B cell (primary cell): ENCODE measurements around the gene LRTM2. TPM values are rescaled to one million over a fixed set of nuclear protein-coding genes. Genes with fewer than 3 reads are reported as not detected.

Experiments
- ATAC-seq: fragments of 200-7000 bp; cut with Tn5 transposase; one replicate; pipeline ENCODE4 v1.10.0; 2021; ENCODE audit warnings: low read depth, mild to moderate bottlenecking, moderate number of reproducible peaks, moderate library complexity
- CTCF ChIA-PET: fragments of 350-600 bp; sonication (Branson Sonifier 250); formaldehyde crosslinking; loops from one replicate; lab custom pipeline; 2021; ENCODE audit warnings: antibody characterized with exemption, inconsistent platforms; lab: Charles Lee
- POLR2A ChIA-PET: fragments of 350-600 bp; sonication (Branson Sonifier 250); formaldehyde crosslinking; loops from one replicate; lab custom pipeline; 2021; ENCODE audit warnings: antibody characterized with exemption; lab: Charles Lee
- DNase-seq: peaks from one replicate; pipeline ENCODE4 v3.0.0; 2013
- H2AFZ ChIP-seq: 2 replicates; pipeline ENCODE4 v1.6.1; 2012; ENCODE audit warnings: mild to moderate bottlenecking, low read depth, low read length; ENCODE audit not compliant: insufficient read depth, poor library complexity, severe bottlenecking
- H3K27ac ChIP-seq, 2 donors: 1 replicate in 1 of 2; 2 replicates in 1 of 2; pipeline ENCODE4 v1.5.1; 2012 to 2013; ENCODE audit warnings: low read length in 2 of 2, mild to moderate bottlenecking in 2 of 2, moderate library complexity in 1 of 2
- H3K27me3 ChIP-seq, 4 experiments: fragments of 200-600 bp in 1 of 4; sonication (generic) in 1 of 4; replicated peaks in 1 of 4; 1 replicate in 2 of 4; 2 replicates in 2 of 4; pipeline versions ENCODE4 v1.6.1 to v1.7.0; 2013 to 2016; ENCODE audit warnings: low read length in 3 of 4, mild to moderate bottlenecking in 2 of 4, mixed read lengths in 1 of 4, moderate library complexity in 1 of 4; ENCODE audit not compliant: insufficient read depth in 4 of 4, control insufficient read depth in 3 of 4; ENCODE audit errors: control extremely low read depth in 1 of 4
- H3K36me3 ChIP-seq, 2 experiments: replicated peaks in 1 of 2; 1 replicate in 1 of 2; 2 replicates in 1 of 2; pipeline versions ENCODE4 v1.6.1 to v1.7.1; 2013; ENCODE audit warnings: low read length in 1 of 2; ENCODE audit not compliant: insufficient read depth in 2 of 2, control insufficient read depth in 1 of 2; ENCODE audit errors: control extremely low read depth in 1 of 2, extremely low read depth in 1 of 2
- H3K4me1 ChIP-seq, 2 donors: fragments of 200-600 bp in 1 of 2; sonication (generic) in 1 of 2; 1 replicate in 1 of 2; 2 replicates in 1 of 2; pipeline versions ENCODE4 v1.5.1 to v1.6.1; 2013 to 2017; ENCODE audit warnings: low read length in 2 of 2; ENCODE audit not compliant: control insufficient read depth in 2 of 2, insufficient read depth in 2 of 2
- H3K4me2 ChIP-seq: replicated peaks from 2 replicates; pipeline ENCODE3; 2012; ENCODE audit warnings: mild to moderate bottlenecking, low read depth, low read length; ENCODE audit not compliant: poor library complexity, severe bottlenecking
- H3K4me3 ChIP-seq, 5 experiments: fragments of 200-600 bp in 1 of 5; sonication (generic) in 1 of 5; 1 replicate in 3 of 5; 2 replicates in 2 of 5; pipeline versions ENCODE4 v1.5.1 to v1.7.0; 2011 to 2016; ENCODE audit warnings: low read length in 4 of 5, mild to moderate bottlenecking in 4 of 5, low read depth in 2 of 5, control low read depth in 1 of 5, moderate library complexity in 1 of 5; ENCODE audit not compliant: insufficient read depth in 1 of 5; ENCODE audit errors: control extremely low read depth in 1 of 5, extremely low read depth in 1 of 5
- H3K79me2 ChIP-seq: fragments of 200-600 bp; sonication (generic); one replicate; pipeline ENCODE4 v1.6.0; 2016; ENCODE audit warnings: low read length; ENCODE audit not compliant: control insufficient read depth, insufficient read depth
- H3K9ac ChIP-seq: fragments of 200-600 bp; sonication (generic); 2 replicates; pipeline ENCODE4 v1.6.1; 2017; ENCODE audit warnings: mild to moderate bottlenecking, low read length, moderate library complexity
- H3K9me3 ChIP-seq, 3 donors: one replicate each; pipeline versions ENCODE4 v1.6.1 to v1.7.1; 2013; ENCODE audit warnings: low read length in 2 of 3; ENCODE audit not compliant: control insufficient read depth in 2 of 3, insufficient read depth in 1 of 3; ENCODE audit errors: control extremely low read depth in 1 of 3
- H4K20me1 ChIP-seq: 2 replicates; pipeline ENCODE4 v1.6.0; 2012; ENCODE audit warnings: mild to moderate bottlenecking, low read length; ENCODE audit not compliant: insufficient read depth, control insufficient read depth, poor library complexity, severe bottlenecking
- H3K27ac Mint-ChIP-seq: one replicate; pipeline ENCODE4 v1.8.0; 2021; ENCODE audit warnings: mixed read lengths
- H3K27me3 Mint-ChIP-seq: one replicate; pipeline ENCODE4 v1.8.0; 2021; ENCODE audit warnings: mixed read lengths
- H3K4me1 Mint-ChIP-seq: one replicate; pipeline ENCODE4 v1.8.0; 2021; ENCODE audit warnings: mixed read lengths
- H3K4me3 Mint-ChIP-seq: one replicate; pipeline ENCODE4 v1.8.0; 2021; ENCODE audit warnings: mixed read lengths
- H3K9me3 Mint-ChIP-seq: one replicate; pipeline ENCODE4 v1.8.0; 2022; ENCODE audit warnings: mixed read lengths; ENCODE audit not compliant: insufficient read depth
- EZH2 ChIP-seq: IDR thresholded peaks from 2 replicates; pipeline ENCODE4 v1.6.1; 2012; ENCODE audit warnings: borderline replicate concordance, low read depth, mild to moderate bottlenecking, moderate library complexity, low read length; ENCODE audit not compliant: insufficient read depth, poor library complexity, severe bottlenecking
- WGBS: methylation state at CpG from one replicate; pipeline ENCODE4 v1.1.5; 2013; ENCODE audit warnings: missing lambda C conversion rate; ENCODE audit not compliant: insufficient coverage; 5-methylcytosine and 5-hydroxymethylcytosine counted together
- intact Hi-C: fragments of 100-400 bp; cut with micrococcal nuclease; formaldehyde crosslinking; loops from one replicate; pipeline ENCODE4 v1.10.0; 2022
- polyA plus RNA-seq: library from polyadenylated mRNA; depleted of rRNA; stranded (reverse); fragments of >200 nt; gene quantifications from 2 replicates; pipeline ENCODE4 v1.2.3, GENCODE V29; 2012
- total RNA-seq, 2 donors: library from RNA; stranded (reverse); fragments of 120-200 nt in 1 of 2; gene quantifications; 1 replicate in 1 of 2; 2 replicates in 1 of 2; pipeline versions ENCODE4 v1.2.3 to v1.2.4, GENCODE V29; 2013 to 2022
- TF ChIP-seq, protein P1 (sequence below): fragments of 200-600 bp; IDR thresholded peaks from one replicate; pipeline ENCODE4 v1.8.0; 2022; ENCODE audit warnings: antibody characterized with exemption, mild to moderate bottlenecking

The LRTM2 gene
- total and polyA plus RNA-seq, 2 donors (not counting 1 experiment from before 2014, with no cell fraction given), result not detected

DNA sequence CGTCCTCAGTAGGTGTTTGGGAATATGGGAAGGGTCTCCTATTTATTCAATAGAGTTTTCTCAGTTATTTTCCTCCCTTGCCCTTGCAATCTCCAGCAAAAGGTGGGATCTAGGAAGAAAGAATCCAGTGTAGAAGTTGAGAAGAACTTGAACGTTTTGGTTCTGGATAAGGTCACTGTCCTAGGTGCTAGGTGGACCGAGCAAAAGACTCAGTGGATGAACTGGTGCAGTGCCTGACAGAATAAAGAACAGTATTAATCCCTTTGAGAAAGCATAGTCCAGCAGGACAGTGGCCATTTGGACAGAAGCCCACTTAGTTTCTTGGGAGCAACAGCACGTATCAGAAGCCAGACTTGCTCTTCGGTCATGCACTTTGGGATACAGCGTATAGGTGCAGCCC is 32.7 kb upstream of the LRTM2 start:
- H3K4me1 Mint-ChIP-seq, result peaks cover 11% of the 10 kb centered on the region
- ATAC-seq, result no peak
- H3K27me3 Mint-ChIP-seq, result no peaks in the 10 kb centered on the region
- Histone ChIP-seq H3K79me2 (no peaks in the 10 kb centered on the region), H4K20me1 (no peaks in the 10 kb centered on the region), H3K9me3 (no peaks in the 10 kb centered on the region), H3K36me3 (peaks cover 12 to 25% of the 10 kb centered on the region in 2 experiments), H3K9ac (no peak overlapping the region), H3K27ac (no peak overlapping the region), H3K27me3 (no peaks in the 10 kb centered on the region), H2AFZ (no peak overlapping the region), H3K4me1 (peaks cover 6 to 12% of the 10 kb centered on the region in 2 donors), H3K4me2 (no peak overlapping the region), H3K4me3 (no peak overlapping the region)
- H3K9me3 Mint-ChIP-seq, result no peaks in the 10 kb centered on the region
- TF ChIP-seq EZH2, result no peak
- TF ChIP-seq, protein P1, sequence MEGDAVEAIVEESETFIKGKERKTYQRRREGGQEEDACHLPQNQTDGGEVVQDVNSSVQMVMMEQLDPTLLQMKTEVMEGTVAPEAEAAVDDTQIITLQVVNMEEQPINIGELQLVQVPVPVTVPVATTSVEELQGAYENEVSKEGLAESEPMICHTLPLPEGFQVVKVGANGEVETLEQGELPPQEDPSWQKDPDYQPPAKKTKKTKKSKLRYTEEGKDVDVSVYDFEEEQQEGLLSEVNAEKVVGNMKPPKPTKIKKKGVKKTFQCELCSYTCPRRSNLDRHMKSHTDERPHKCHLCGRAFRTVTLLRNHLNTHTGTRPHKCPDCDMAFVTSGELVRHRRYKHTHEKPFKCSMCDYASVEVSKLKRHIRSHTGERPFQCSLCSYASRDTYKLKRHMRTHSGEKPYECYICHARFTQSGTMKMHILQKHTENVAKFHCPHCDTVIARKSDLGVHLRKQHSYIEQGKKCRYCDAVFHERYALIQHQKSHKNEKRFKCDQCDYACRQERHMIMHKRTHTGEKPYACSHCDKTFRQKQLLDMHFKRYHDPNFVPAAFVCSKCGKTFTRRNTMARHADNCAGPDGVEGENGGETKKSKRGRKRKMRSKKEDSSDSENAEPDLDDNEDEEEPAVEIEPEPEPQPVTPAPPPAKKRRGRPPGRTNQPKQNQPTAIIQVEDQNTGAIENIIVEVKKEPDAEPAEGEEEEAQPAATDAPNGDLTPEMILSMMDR, result no peak
- CTCF ChIA-PET, result interaction anchor here (0.5 to 15.6 kb wide), 7 partner anchors 13 to 670 kb away, joined by 3 to 620 read pairs (median 5); no protein-coding TSS in a partner anchor
- 98% methylated on average over 5 of the region's 6 CpGs for WGBS
- H3K4me3 Mint-ChIP-seq, result no peak overlapping the region
- intact Hi-C loops, result no loop called here
- H3K27ac Mint-ChIP-seq, result no peak overlapping the region
- DNase-seq, result no peak
- POLR2A ChIA-PET, result no interaction called here

DNA sequence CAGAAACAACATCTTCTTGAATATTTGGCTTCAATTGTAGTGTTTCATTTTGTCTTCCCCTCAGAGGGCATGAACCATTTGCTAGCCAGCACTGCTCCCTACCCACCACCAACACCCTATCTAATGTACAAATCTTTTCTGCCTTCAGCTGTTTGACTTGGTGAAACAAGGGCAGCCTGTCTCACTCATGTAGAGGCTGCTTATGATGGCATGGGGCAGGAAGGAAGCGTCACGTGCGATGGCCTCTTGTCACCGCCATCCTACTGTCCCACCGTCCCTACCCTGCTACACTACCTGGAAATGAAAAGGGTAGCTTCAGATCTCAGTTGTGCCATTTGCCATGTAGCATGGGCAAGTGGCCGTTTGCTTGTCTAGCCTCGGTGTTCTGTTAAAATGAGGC is 29.9 kb upstream of the LRTM2 start:
- ChIA-PET CTCF (interaction anchor here (0.7 to 15.6 kb wide), 35 partner anchors 8 to 672 kb away, joined by 3 to 620 read pairs (median 6); partner anchors contain the start of genes ADIPOR2 and CACNA2D4), POLR2A (interaction anchor here (0.6 to 1.3 kb wide), 2 partner anchors 95 to 137 kb away, joined by 4 to 7 read pairs; no protein-coding TSS in a partner anchor)
- no peak overlapping the region for H3K9ac ChIP-seq
- no peak overlapping the region for H2AFZ ChIP-seq
- H3K27ac ChIP-seq, result no peak overlapping the region
- no peaks in the 10 kb centered on the region for H3K79me2 ChIP-seq
- DNase-seq, result no peak
- no peak overlapping the region for H3K4me2 ChIP-seq
- Mint-ChIP-seq H3K27me3 (no peaks in the 10 kb centered on the region), H3K9me3 (no peaks in the 10 kb centered on the region), H3K4me3 (no peak overlapping the region), H3K4me1 (peaks cover 11% of the 10 kb centered on the region), H3K27ac (no peak overlapping the region)
- no peak for ATAC-seq
- H4K20me1 ChIP-seq, result no peaks in the 10 kb centered on the region
- H3K27me3 ChIP-seq, result no peaks in the 10 kb centered on the region
- peaks cover 6 to 12% of the 10 kb centered on the region in 2 donors for H3K4me1 ChIP-seq
- no peaks in the 10 kb centered on the region for H3K9me3 ChIP-seq
- no peak for TF ChIP-seq EZH2
- TF ChIP-seq, protein P1, result no peak
- intact Hi-C loops, result no loop called here
- H3K4me3 ChIP-seq, result no peak overlapping the region
- peaks cover 8 to 17% of the 10 kb centered on the region in 2 experiments for H3K36me3 ChIP-seq
- WGBS, result 100% methylated on average over 3 of the region's 7 CpGs
